ENCODE measurements around the gene KIAA0753.

- TF ChIP-seq EZH2phosphoT487 (conservative IDR thresholded peaks at IDR 0.05; ENCODE audit: low read length): no peak
- TF ChIP-seq CTCF (IDR thresholded peaks at IDR 0.05; ENCODE audit: insufficient read depth, low read length, poor library complexity, severe bottlenecking): no peak
Measured at GRCh38 chr17:6558276-6558675, 82.2 kb downstream of the KIAA0753 start.
